Fibroblast of skin of scalp (primary cell): Measurements from ENCODE around the gene TSSC4.

Experiments used
- DNase-seq: peaks from one replicate; pipeline ENCODE4 v3.0.0-alpha.2; 2013

Gene TSSC4

GRCh38 chr11:2450321-2451041, 49.9 kb downstream of the TSSC4 start:
- no peak for DNase-seq

GRCh38 chr11:2451336-2451735, 50.8 kb downstream of the TSSC4 start:
- no peak for DNase-seq

GRCh38 chr11:2451916-2452315, 51.4 kb downstream of the TSSC4 start:
- DNase-seq = no peak

GRCh38 chr11:2452321-2453012, 51.9 kb downstream of the TSSC4 start:
- DNase-seq = peak; percentile 43

GRCh38 chr11:2453436-2453835, 52.9 kb downstream of the TSSC4 start:
- DNase-seq = no peak
